Liver (tissue), 9 donors: ENCODE data around the gene TRIO. TPM values are rescaled to one million over a fixed set of nuclear protein-coding genes. Genes with fewer than 3 reads are reported as not detected.

ENCODE experiments used
- DNase-seq: peaks from one replicate; pipeline ENCODE4 v3.0.0-alpha.2; 2017; ENCODE audit warnings: low spot score
- H3K27ac ChIP-seq, 2 donors: one replicate each; pipeline ENCODE4 v1.7.0; 2013; ENCODE audit warnings: inconsistent platforms in 2 of 2, low read length in 2 of 2, control low read depth in 1 of 2, low read depth in 1 of 2, mild to moderate bottlenecking in 1 of 2
- H3K27me3 ChIP-seq, 4 donors: one replicate each; pipeline versions ENCODE4 v1.6.1 to v1.7.0; 2013; ENCODE audit warnings: low read length in 3 of 4, inconsistent platforms in 1 of 4, mild to moderate bottlenecking in 1 of 4, moderate library complexity in 1 of 4; ENCODE audit not compliant: control insufficient read depth in 4 of 4, insufficient read depth in 4 of 4
- H3K36me3 ChIP-seq, 4 donors: one replicate each; pipeline versions ENCODE4 v1.6.1 to v1.7.0; 2013; ENCODE audit warnings: low read length in 3 of 4, mild to moderate bottlenecking in 3 of 4, low read depth in 1 of 4, moderate library complexity in 1 of 4; ENCODE audit not compliant: control insufficient read depth in 4 of 4, insufficient read depth in 3 of 4
- H3K4me1 ChIP-seq, 4 donors: one replicate each; pipeline versions ENCODE4 v1.6.1 to v1.7.0; 2013; ENCODE audit warnings: low read length in 3 of 4, mild to moderate bottlenecking in 3 of 4, moderate library complexity in 1 of 4; ENCODE audit not compliant: control insufficient read depth in 4 of 4, insufficient read depth in 4 of 4
- H3K4me3 ChIP-seq, 3 donors: one replicate each; pipeline versions ENCODE4 v1.6.1 to v1.7.0; 2013; ENCODE audit warnings: low read length in 3 of 3, control low read depth in 1 of 3, low read depth in 1 of 3, mild to moderate bottlenecking in 1 of 3
- H3K9ac ChIP-seq, 2 donors: one replicate each; pipeline ENCODE4 v1.7.0; 2013; ENCODE audit warnings: low read length in 2 of 2, mild to moderate bottlenecking in 2 of 2, moderate library complexity in 2 of 2, control low read depth in 1 of 2, low read depth in 1 of 2
- H3K9me3 ChIP-seq, 4 donors: one replicate each; pipeline versions ENCODE4 v1.6.1 to v1.7.0; 2013; ENCODE audit warnings: low read length in 3 of 4; ENCODE audit not compliant: control insufficient read depth in 4 of 4
- CTCF ChIP-seq: fragments of 150-350 bp; IDR thresholded peaks from 2 replicates; pipeline ENCODE4 v1.5.1; 2017; ENCODE audit warnings: improper control_type of control experiment, low read depth, low read length; ENCODE audit not compliant: missing input control
- EGR1 ChIP-seq, 2 donors: IDR thresholded peaks; 2 replicates each; pipeline ENCODE4 v1.6.1; 2016 to 2018; ENCODE audit warnings: antibody characterized with exemption in 2 of 2, low read depth in 2 of 2
- FOXA1 ChIP-seq: IDR thresholded peaks from 2 replicates; pipeline ENCODE4 v1.6.1; 2016; ENCODE audit warnings: antibody characterized with exemption
- FOXA2 ChIP-seq: IDR thresholded peaks from 2 replicates; pipeline ENCODE4 v1.6.1; 2016; ENCODE audit warnings: antibody characterized with exemption
- GABPA ChIP-seq, 2 donors: IDR thresholded peaks in 1 of 2; conservative IDR thresholded peaks in 1 of 2; 2 replicates each; pipeline ENCODE4 v1.6.1; 2016; ENCODE audit warnings: antibody characterized with exemption in 2 of 2, mild to moderate bottlenecking in 1 of 2, moderate library complexity in 1 of 2
- HNF4A ChIP-seq, 2 donors: conservative IDR thresholded peaks; 2 replicates each; pipeline ENCODE4 v1.6.1; 2016; ENCODE audit warnings: antibody characterized with exemption in 2 of 2, mild to moderate bottlenecking in 2 of 2
- HNF4G ChIP-seq: IDR thresholded peaks from 2 replicates; pipeline ENCODE4 v1.6.1; 2016; ENCODE audit warnings: antibody characterized with exemption
- JUND ChIP-seq, 2 donors: IDR thresholded peaks; 2 replicates each; pipeline ENCODE4 v1.6.1; 2016; ENCODE audit warnings: antibody characterized with exemption in 2 of 2
- NR2F2 ChIP-seq: IDR thresholded peaks from 2 replicates; pipeline ENCODE4 v1.6.1; 2016; ENCODE audit warnings: antibody characterized with exemption
- RAD21 ChIP-seq, 2 donors: IDR thresholded peaks; 2 replicates each; pipeline ENCODE4 v1.6.1; 2016; ENCODE audit warnings: antibody characterized with exemption in 2 of 2, mild to moderate bottlenecking in 2 of 2
- REST ChIP-seq: IDR thresholded peaks from 2 replicates; pipeline ENCODE4 v1.6.1; 2016; ENCODE audit warnings: antibody characterized with exemption, mild to moderate bottlenecking
- RXRA ChIP-seq, 2 donors: IDR thresholded peaks; 2 replicates each; pipeline ENCODE4 v1.6.1; 2017 to 2018; ENCODE audit warnings: antibody characterized with exemption in 2 of 2, mild to moderate bottlenecking in 1 of 2
- SP1 ChIP-seq: IDR thresholded peaks from 2 replicates; pipeline ENCODE4 v1.6.1; 2018; ENCODE audit warnings: antibody characterized with exemption, mild to moderate bottlenecking
- TAF1 ChIP-seq: conservative IDR thresholded peaks from 2 replicates; pipeline ENCODE4 v1.6.1; 2016; ENCODE audit warnings: antibody characterized with exemption, mild to moderate bottlenecking
- YY1 ChIP-seq: IDR thresholded peaks from 2 replicates; pipeline ENCODE4 v1.6.1; 2016; ENCODE audit warnings: antibody characterized with exemption, mild to moderate bottlenecking
- WGBS: extraction: QIAGEN DNeasy Blood & Tissue Kit; methylation state at CpG from one replicate; pipeline ENCODE4 v1.1.7; 2013; 5-methylcytosine and 5-hydroxymethylcytosine counted together
- polyA plus RNA-seq, 2 donors: library from polyadenylated mRNA; stranded (reverse) in 1 of 2; unstranded in 1 of 2; fragments of 200-250 nt in 1 of 2; fragments of >200 nt in 1 of 2; fragmentation: Nextera tagmentation in 1 of 2; extraction: Ambion mirVana in 1 of 2; gene quantifications; one replicate each; pipeline versions ENCODE4 v1.2.1 to v1.2.3, GENCODE V29; 2013 to 2015
- total RNA-seq, 2 donors: library from RNA; depleted of rRNA; stranded (reverse); fragments of >200 nt; gene quantifications; one replicate each; pipeline ENCODE4 v1.2.3, GENCODE V29; 2014
- TF ChIP-seq, protein P1 (sequence below): IDR thresholded peaks from 2 replicates; pipeline ENCODE4 v1.6.1; 2016; ENCODE audit warnings: antibody characterized with exemption
- TF ChIP-seq, protein P2 (sequence below): IDR thresholded peaks from 2 replicates; pipeline ENCODE4 v1.6.1; 2016; ENCODE audit warnings: antibody characterized with exemption
- TF ChIP-seq, protein P3 (sequence below): IDR thresholded peaks from 2 replicates; pipeline ENCODE4 v1.6.1; 2016; ENCODE audit warnings: antibody characterized with exemption
- donor health status: healthy.
- donor health status: healthy.
- donor health status: healthy.
- donor health status: healthy.
- donor health status: healthy.

TRIO gene
- total and polyA plus RNA-seq, 4 donors, result 8.5 to 86.2 (median 16.0) TPM

DNA sequence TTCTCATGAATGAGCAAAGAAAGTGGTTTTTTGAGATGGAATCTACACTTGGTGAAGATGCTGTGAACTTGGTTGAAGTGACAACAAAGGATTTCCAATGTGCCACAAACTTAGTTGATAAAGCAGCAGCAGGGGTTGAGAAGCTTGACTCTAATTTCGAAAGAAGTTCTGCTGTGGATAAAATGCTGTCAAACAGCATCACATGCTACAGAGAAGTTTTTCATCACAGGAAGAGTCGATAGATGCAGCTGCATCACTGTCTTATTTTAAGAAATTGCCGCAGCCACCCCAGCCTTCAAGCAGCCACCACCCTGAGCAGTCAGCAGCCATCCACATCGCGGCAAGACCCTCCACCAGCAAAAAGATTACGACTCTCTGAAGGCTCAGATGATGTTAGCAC, 78.6 kb downstream of the TRIO start:
- Histone ChIP-seq H3K4me3 (no peak overlapping the region), H3K36me3 (no peaks in the 10 kb centered on the region), H3K9me3 (no peaks in the 10 kb centered on the region), H3K9ac (no peak overlapping the region), H3K4me1 (peaks cover 9 to 34% (median 19%) of the 10 kb centered on the region in 4 donors), H3K27me3 (no peaks in the 10 kb centered on the region), H3K27ac (no peak overlapping the region)
- no peak for DNase-seq
- WGBS, result 78% methylated on average over 6 of the region's 6 CpGs
- no peak for TF ChIP-seq JUND (IDR thresholded peaks at IDR 0.05)
- no peak for TF ChIP-seq REST
- no peak for TF ChIP-seq NR2F2
- TF ChIP-seq TAF1, result no peak
- TF ChIP-seq, protein P1, sequence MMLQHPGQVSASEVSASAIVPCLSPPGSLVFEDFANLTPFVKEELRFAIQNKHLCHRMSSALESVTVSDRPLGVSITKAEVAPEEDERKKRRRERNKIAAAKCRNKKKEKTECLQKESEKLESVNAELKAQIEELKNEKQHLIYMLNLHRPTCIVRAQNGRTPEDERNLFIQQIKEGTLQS, result no peak
- TF ChIP-seq HNF4A (conservative IDR thresholded peaks at IDR 0.05), result no peak
- TF ChIP-seq RXRA (IDR thresholded peaks at IDR 0.05), result no peak
- TF ChIP-seq HNF4G, result no peak
- no peak for TF ChIP-seq FOXA1
- TF ChIP-seq, protein P2, sequence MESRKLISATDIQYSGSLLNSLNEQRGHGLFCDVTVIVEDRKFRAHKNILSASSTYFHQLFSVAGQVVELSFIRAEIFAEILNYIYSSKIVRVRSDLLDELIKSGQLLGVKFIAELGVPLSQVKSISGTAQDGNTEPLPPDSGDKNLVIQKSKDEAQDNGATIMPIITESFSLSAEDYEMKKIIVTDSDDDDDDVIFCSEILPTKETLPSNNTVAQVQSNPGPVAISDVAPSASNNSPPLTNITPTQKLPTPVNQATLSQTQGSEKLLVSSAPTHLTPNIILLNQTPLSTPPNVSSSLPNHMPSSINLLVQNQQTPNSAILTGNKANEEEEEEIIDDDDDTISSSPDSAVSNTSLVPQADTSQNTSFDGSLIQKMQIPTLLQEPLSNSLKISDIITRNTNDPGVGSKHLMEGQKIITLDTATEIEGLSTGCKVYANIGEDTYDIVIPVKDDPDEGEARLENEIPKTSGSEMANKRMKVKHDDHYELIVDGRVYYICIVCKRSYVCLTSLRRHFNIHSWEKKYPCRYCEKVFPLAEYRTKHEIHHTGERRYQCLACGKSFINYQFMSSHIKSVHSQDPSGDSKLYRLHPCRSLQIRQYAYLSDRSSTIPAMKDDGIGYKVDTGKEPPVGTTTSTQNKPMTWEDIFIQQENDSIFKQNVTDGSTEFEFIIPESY, result no peak
- TF ChIP-seq, protein P3, sequence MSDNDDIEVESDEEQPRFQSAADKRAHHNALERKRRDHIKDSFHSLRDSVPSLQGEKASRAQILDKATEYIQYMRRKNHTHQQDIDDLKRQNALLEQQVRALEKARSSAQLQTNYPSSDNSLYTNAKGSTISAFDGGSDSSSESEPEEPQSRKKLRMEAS, result no peak

DNA sequence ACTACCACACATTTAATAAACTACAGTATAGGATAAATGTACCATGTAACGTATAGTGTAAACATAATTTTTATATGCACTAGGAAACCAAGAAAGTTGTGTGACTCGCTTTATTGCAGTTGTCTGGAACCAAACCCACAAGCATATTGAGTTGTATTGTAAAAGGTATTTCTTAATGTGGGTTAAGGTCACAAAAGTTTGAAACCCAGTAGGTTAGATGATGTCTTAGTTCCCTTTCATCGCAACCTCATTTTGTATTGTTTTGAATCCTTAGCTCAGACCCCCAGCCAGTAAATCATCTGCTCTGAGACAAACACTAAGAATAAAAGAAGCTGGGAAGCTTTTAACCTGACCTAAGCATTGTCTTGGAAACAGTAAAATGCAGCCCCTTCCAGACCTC, 79.1 kb downstream of the TRIO start:
- H3K27ac ChIP-seq, result no peak overlapping the region
- H3K27me3 ChIP-seq, result no peaks in the 10 kb centered on the region
- no peak for TF ChIP-seq SP1
- TF ChIP-seq RXRA (IDR thresholded peaks at IDR 0.05), result no peak
- H3K9ac ChIP-seq, result no peak overlapping the region
- no peak overlapping the region for H3K4me3 ChIP-seq
- DNase-seq, result no peak
- 93% methylated on average over 3 of the region's 3 CpGs for WGBS
- H3K9me3 ChIP-seq, result no peaks in the 10 kb centered on the region
- H3K36me3 ChIP-seq, result no peaks in the 10 kb centered on the region
- peaks cover 8 to 29% (median 15%) of the 10 kb centered on the region in 4 donors for H3K4me1 ChIP-seq

DNA sequence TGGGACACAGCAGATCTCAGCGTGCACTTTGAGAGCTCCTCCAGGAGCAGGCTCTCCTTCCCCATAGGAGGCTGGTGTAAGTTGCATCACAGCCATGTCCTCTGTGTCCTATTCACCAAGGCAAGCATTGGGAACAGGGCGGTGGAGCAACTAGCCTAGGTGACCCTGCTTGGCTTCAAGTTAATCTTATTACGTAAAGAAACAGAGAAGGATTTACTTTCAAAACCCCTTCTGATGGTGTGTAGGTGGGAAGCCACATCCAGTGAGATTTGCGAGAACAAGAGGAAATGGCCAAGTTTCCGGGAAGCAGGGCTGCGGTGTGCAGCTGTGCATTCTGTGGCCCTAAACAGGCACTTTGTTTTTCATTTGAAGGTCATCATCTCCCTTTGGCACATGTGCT, 80.2 kb downstream of the TRIO start:
- Histone ChIP-seq H3K4me3 (no peak overlapping the region), H3K36me3 (no peaks in the 10 kb centered on the region), H3K27ac (no peak overlapping the region), H3K4me1 (peaks cover 6 to 20% (median 12%) of the 10 kb centered on the region in 4 donors), H3K27me3 (no peaks in the 10 kb centered on the region), H3K9me3 (no peaks in the 10 kb centered on the region), H3K9ac (no peak overlapping the region)
- 82% methylated on average over 6 of the region's 6 CpGs for WGBS
- no peak for DNase-seq
- TF ChIP-seq NR2F2 (no peak), FOXA1 (no peak), EGR1 (IDR thresholded peaks at IDR 0.05; ENCODE audit: low read depth in 2 of 2) (no peak), TAF1 (no peak), YY1 (no peak), FOXA2 (no peak), CTCF (no peak), JUND (IDR thresholded peaks at IDR 0.05) (no peak), RAD21 (IDR thresholded peaks at IDR 0.05) (no peak), HNF4G (no peak), GABPA (IDR thresholded peaks at IDR 0.05 in 1 of 2, conservative IDR thresholded peaks at IDR 0.05 in 1 of 2) (no peak)
- TF ChIP-seq, protein P2, result no peak
- TF ChIP-seq, protein P1, result no peak
- TF ChIP-seq, protein P3, result no peak
